IPS DF 6.9 (cell line): ENCODE data around the gene IPO4.

Experiments used
- DNase-seq: peaks from one replicate; pipeline ENCODE4 v3.0.0-alpha.2; 2013; ENCODE audit warnings: low read depth, low spot score
- H3K27ac ChIP-seq: one replicate; pipeline ENCODE4 v1.5.1; 2013; ENCODE audit warnings: low read length, control low read depth
- H3K27me3 ChIP-seq: 2 replicates; pipeline ENCODE4 v1.6.1; 2013; ENCODE audit warnings: mild to moderate bottlenecking, low read length; ENCODE audit not compliant: control insufficient read depth, insufficient read depth
- H3K36me3 ChIP-seq: 2 replicates; pipeline ENCODE4 v1.6.1; 2013; ENCODE audit warnings: low read length; ENCODE audit not compliant: control insufficient read depth, insufficient read depth
- H3K4me1 ChIP-seq: 2 replicates; pipeline ENCODE4 v1.6.1; 2013; ENCODE audit warnings: low read length; ENCODE audit not compliant: control insufficient read depth, insufficient read depth
- H3K4me3 ChIP-seq: 2 replicates; pipeline ENCODE4 v1.5.1; 2013; ENCODE audit warnings: mild to moderate bottlenecking, low read length
- H3K9me3 ChIP-seq: 2 replicates; pipeline ENCODE4 v1.6.1; 2013; ENCODE audit warnings: low read length, inconsistent platforms; ENCODE audit not compliant: control insufficient read depth, insufficient read depth
- whole genome bisulfite sequencing: extraction: QIAGEN DNeasy Blood & Tissue Kit; methylation state at CpG from one replicate; pipeline ENCODE4 v1.1.7; 2013; ENCODE audit warnings: mixed read lengths, missing lambda C conversion rate; ENCODE audit not compliant: insufficient read length, insufficient coverage; 5-methylcytosine and 5-hydroxymethylcytosine counted together

IPO4 gene

GRCh38 chr14:24146453-24146977, 42.1 kb downstream of the IPO4 start, which contains the start of gene PSME2:
Gene PSME2 (minus strand): TSS chr14:24146610. CDS start chr14:24146581, 29 bp downstream.
- Histone ChIP-seq H3K4me1 (peaks cover 1% of the 10 kb centered on the region; the same call in 1 of the 2 replicates), H3K27me3 (no peaks in the 10 kb centered on the region), H3K9me3 (no peaks in the 10 kb centered on the region), H3K27ac (no peak within 1 kb of the TSS), H3K36me3 (peaks cover 22% of the 10 kb centered on the region), H3K4me3 (peak within 1 kb of the TSS; percentile 90)
- whole genome bisulfite sequencing, result no CpG with 5 or more reads among the region's 25 CpGs
- peak; percentile 91 for DNase-seq

GRCh38 chr14:24145690-24146452, 42.7 kb downstream of the IPO4 start:
- no peaks in the 10 kb centered on the region for H3K27me3 ChIP-seq
- peak overlapping the region; percentile 62 for H3K4me3 ChIP-seq
- peaks cover 16% of the 10 kb centered on the region for H3K36me3 ChIP-seq
- H3K9me3 ChIP-seq, result no peaks in the 10 kb centered on the region
- no CpG with 5 or more reads among the region's 9 CpGs for WGBS
- H3K4me1 ChIP-seq, result peaks cover 1% of the 10 kb centered on the region; the same call in 1 of the 2 replicates
- H3K27ac ChIP-seq, result no peak overlapping the region
- no peak for DNase-seq

- Histone ChIP-seq H3K27me3 (no peaks in the 10 kb centered on the region), H3K4me1 (peaks cover 1% of the 10 kb centered on the region; the same call in 1 of the 2 replicates), H3K27ac (no peak overlapping the region), H3K36me3 (peaks cover 10% of the 10 kb centered on the region), H3K9me3 (no peaks in the 10 kb centered on the region), H3K4me3 (no peak overlapping the region)
- DNase-seq, result no peak
- WGBS, result no CpG with 5 or more reads among the region's 2 CpGs
These were observed 43.4 kb downstream of the IPO4 start for GRCh38 chr14:24145219-24145618.

DNA sequence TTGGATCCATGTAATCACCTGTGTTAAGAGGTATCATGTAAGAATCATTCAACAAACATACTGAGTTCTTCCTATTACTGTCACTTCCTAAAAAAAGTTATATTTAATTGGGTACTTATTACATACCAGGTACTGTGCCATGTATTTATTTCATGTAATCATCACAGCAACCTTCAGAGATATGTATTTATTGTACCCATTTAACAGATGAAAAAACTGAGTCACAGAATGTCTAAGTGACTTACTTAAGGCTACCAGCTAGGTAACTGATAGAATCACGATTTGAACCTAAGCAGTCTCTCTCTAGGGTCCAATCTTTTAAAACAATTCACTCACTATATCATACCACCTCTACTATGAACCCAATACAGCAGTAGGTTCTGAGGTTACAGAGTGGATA, 44.2 kb downstream of the IPO4 start:
- peaks cover 1% of the 10 kb centered on the region; the same call in 1 of the 2 replicates for H3K4me1 ChIP-seq

DNA sequence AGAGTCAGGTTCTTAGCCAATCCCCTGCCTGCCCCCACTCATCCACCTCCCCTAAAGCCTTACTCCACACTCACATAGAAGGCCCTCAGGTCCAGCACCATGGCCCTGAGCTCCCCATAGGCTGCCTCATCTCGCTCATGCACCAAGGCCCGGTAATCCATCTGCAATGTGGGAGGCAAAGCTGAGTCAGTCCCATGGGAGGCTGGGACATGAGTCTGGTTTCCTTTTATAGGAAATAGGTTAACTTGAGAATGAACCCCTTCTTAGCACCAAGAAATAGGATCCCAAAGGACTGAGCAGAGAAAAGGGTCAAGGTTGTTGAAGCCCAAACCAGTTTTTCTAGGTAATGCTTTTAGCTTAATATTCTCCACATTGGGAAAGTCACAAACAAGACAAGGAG, 45.1 kb downstream of the IPO4 start:
- no CpG with 5 or more reads among the region's 2 CpGs for WGBS
- Histone ChIP-seq H3K4me1 (no peaks in the 10 kb centered on the region), H3K27me3 (no peaks in the 10 kb centered on the region), H3K9me3 (no peaks in the 10 kb centered on the region), H3K36me3 (peaks cover under 1% of the 10 kb centered on the region), H3K27ac (no peak overlapping the region), H3K4me3 (no peak overlapping the region)
- no peak for DNase-seq

More for the DNA sequence above, 44.2 kb downstream of the IPO4 start:
- Histone ChIP-seq H3K4me3 (no peak overlapping the region), H3K9me3 (no peaks in the 10 kb centered on the region), H3K27ac (no peak overlapping the region), H3K36me3 (peaks cover 3% of the 10 kb centered on the region), H3K27me3 (no peaks in the 10 kb centered on the region)
- DNase-seq, result no peak
- no CpG with 5 or more reads among the region's 1 CpG for whole genome bisulfite sequencing

GRCh38 chr14:24141097-24141880, 47.3 kb downstream of the IPO4 start, which contains the start of gene EMC9:
Gene EMC9 (minus strand): TSS chr14:24141591. CDS start chr14:24141304, 287 bp downstream.
- H3K4me1 ChIP-seq, result peaks cover 3% of the 10 kb centered on the region; the same call in 1 of the 2 replicates

DNA sequence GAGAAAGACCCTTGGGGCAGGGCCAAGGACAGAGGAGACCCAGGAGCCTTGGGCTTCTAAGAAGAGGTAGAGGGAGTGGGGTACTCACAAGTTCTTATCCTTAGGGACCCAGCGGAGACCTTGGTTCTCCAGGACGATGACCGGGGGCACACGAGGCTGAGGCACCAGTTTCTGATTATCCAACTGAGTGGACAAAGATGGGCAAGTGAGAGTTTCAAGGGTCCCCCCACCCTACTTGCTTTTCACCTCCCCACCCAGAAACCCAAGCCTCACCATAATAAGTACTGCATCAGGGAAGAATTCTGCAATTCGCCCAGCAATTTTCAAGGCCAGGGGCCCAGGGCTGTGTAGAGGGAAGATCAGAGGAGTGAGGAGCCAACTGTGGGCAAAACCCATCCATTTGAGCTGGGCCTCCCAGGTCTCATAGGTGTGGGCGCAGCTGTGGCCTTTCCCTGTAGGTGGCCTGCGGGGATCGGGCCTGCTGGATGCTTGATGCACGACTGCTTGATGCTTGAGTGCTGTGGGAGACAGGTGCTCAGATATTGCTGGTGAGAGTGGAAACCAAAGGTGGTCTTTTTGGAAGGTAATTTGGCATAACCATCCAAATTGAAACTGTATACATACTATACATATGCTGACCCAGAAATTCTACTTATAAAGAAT, 49.2 kb downstream of the IPO4 start:
- no peaks in the 10 kb centered on the region for H3K27me3 ChIP-seq
- no peak for DNase-seq
- no peaks in the 10 kb centered on the region for H3K9me3 ChIP-seq
- no peak overlapping the region for H3K4me3 ChIP-seq
- no CpG with 5 or more reads among the region's 9 CpGs for WGBS
- no peak overlapping the region for H3K27ac ChIP-seq
- H3K36me3 ChIP-seq, result peaks cover 3% of the 10 kb centered on the region
- H3K4me1 ChIP-seq, result peaks cover 5% of the 10 kb centered on the region

More at GRCh38 chr14:24141097-24141880, 47.3 kb downstream of the IPO4 start, which contains the start of gene EMC9:
- no CpG with 5 or more reads among the region's 65 CpGs for WGBS
- Histone ChIP-seq H3K4me3 (peak within 1 kb of the TSS; percentile 71), H3K27ac (no peak within 1 kb of the TSS), H3K27me3 (no peaks in the 10 kb centered on the region), H3K36me3 (peaks cover 3% of the 10 kb centered on the region), H3K9me3 (no peaks in the 10 kb centered on the region)
- peak; percentile 99 for DNase-seq

DNA sequence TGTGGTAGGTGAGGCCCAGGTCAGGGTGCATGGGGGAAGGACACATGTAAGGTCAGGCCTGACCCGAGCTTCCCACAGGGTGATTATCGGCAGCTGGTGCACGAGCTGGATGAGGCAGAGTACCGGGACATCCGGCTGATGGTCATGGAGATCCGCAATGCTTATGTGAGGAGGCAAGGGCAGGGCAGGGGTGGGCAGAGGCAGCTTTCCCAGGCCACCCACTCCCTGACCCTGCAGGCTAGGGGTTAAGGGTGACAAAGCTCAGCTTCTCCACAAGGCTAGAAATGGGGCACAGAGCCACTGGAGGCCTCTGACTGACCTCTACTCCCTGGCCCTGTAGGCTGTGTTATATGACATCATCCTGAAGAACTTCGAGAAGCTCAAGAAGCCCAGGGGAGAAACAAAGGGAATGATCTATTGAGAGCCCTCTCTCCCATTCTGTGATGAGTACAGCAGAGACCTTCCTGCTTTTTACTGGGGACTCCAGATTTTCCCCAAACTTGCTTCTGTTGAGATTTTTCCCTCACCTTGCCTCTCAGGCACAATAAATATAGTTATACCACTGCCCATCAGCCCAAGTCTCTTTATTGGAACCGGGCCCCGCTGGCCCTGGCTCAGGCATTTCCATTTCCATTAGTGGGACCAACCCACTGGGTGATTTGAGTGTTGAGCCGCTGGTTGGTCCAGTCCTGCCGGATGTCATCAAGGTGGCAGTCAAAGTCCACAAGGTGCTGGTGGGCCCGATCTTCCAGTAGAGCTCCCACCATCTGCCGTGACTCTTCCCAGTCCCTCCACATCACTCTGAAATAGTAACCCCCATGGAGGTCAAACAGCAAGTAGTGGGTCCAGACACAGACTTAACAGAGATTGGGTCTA, 50.0 kb downstream of the IPO4 start:
- Histone ChIP-seq H3K9me3 (no peaks in the 10 kb centered on the region), H3K36me3 (peaks cover 3% of the 10 kb centered on the region), H3K4me1 (peaks cover 5% of the 10 kb centered on the region), H3K4me3 (no peak overlapping the region), H3K27ac (no peak overlapping the region), H3K27me3 (no peaks in the 10 kb centered on the region)
- no CpG with 5 or more reads among the region's 13 CpGs for WGBS
- no peak for DNase-seq

DNA sequence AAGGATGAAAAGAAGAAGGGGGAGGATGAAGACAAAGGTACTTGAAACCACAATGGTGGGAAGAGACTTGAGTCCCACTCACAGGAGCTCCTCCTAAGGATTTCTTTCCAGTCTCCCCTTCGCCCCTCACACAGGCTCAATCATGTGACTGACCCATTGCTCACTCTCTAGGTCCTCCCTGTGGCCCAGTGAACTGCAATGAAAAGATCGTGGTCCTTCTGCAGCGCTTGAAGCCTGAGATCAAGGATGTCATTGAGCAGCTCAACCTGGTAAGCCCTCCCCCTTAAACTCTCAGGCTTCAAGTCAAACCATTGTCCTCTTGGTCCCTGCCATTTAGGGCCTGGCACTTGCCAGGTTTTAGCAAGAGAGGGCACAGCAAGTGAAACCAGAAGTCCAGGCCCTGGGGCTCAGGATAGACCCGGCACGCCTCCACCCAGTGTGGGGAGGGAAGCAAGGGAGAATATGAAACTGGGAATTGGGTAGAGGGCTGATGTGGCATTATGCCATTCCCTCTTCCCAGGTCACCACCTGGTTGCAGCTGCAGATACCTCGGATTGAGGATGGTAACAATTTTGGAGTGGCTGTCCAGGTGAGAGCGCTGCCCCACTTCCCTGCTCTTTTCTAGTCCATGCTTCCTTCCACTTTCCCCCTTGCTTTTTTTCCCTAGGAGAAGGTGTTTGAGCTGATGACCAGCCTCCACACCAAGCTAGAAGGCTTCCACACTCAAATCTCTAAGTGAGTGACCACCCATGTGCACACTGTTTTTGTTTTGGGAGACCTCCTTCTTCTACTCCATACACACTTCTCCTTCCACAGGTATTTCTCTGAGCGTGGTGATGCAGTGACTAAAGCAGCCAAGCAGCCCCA, 50.9 kb downstream of the IPO4 start:
- Histone ChIP-seq H3K4me1 (peaks cover 5% of the 10 kb centered on the region), H3K4me3 (no peak overlapping the region), H3K27me3 (no peaks in the 10 kb centered on the region), H3K9me3 (no peaks in the 10 kb centered on the region), H3K36me3 (peaks cover 3% of the 10 kb centered on the region), H3K27ac (no peak overlapping the region)
- no CpG with 5 or more reads among the region's 8 CpGs for WGBS
- no peak for DNase-seq
